Stimulated activated naive CD8-positive, alpha-beta T cell treated with anti-CD3 and anti-CD28 coated beads, Interleukin-15, Interleukin-2, amounts not matched to agents 100 ng/mL and 50 ng/mL, for 24 hours (primary cell): Measurements from ENCODE around the gene GSC2.

ENCODE experiments used
- H3K27ac Mint-ChIP-seq: one replicate; pipeline ENCODE4 v1.8.0; 2021; ENCODE audit warnings: mild to moderate bottlenecking, mixed read lengths
- H3K27me3 Mint-ChIP-seq: one replicate; pipeline ENCODE4 v1.8.0; 2021; ENCODE audit warnings: mixed read lengths
- H3K36me3 Mint-ChIP-seq: one replicate; pipeline ENCODE4 v1.8.0; 2021; ENCODE audit warnings: low read depth, mixed read lengths
- H3K4me1 Mint-ChIP-seq: one replicate; pipeline ENCODE4 v1.8.0; 2021; ENCODE audit warnings: low read depth, mixed read lengths
- H3K4me3 Mint-ChIP-seq: one replicate; pipeline ENCODE4 v1.8.0; 2021; ENCODE audit warnings: mild to moderate bottlenecking, mixed read lengths
- H3K9me3 Mint-ChIP-seq: one replicate; pipeline ENCODE4 v1.8.0; 2021; ENCODE audit warnings: mixed read lengths

Gene GSC2

GRCh38 chr22:19110646-19111045 lies 39.4 kb downstream of the GSC2 start:
- Mint-ChIP-seq H3K27ac (peak overlapping the region; percentile 33), H3K4me3 (no peak overlapping the region), H3K4me1 (peaks cover 74% of the 10 kb centered on the region)

GRCh38 chr22:19110064-19110458 lies 40.0 kb downstream of the GSC2 start:
- Mint-ChIP-seq H3K4me1 (peaks cover 70% of the 10 kb centered on the region), H3K4me3 (peak overlapping the region; percentile 33)

More at GRCh38 chr22:19110646-19111045, 39.4 kb downstream of the GSC2 start:
- Mint-ChIP-seq H3K36me3 (no peaks in the 10 kb centered on the region), H3K9me3 (no peaks in the 10 kb centered on the region), H3K27me3 (no peaks in the 10 kb centered on the region)

GRCh38 chr22:19109198-19110063 lies 40.7 kb downstream of the GSC2 start:
- peak overlapping the region; percentile 45 for H3K27ac Mint-ChIP-seq
- no peaks in the 10 kb centered on the region for H3K9me3 Mint-ChIP-seq
- no peaks in the 10 kb centered on the region for H3K36me3 Mint-ChIP-seq
- H3K27me3 Mint-ChIP-seq = no peaks in the 10 kb centered on the region
- peaks cover 67% of the 10 kb centered on the region for H3K4me1 Mint-ChIP-seq
- peak overlapping the region; percentile 33 for H3K4me3 Mint-ChIP-seq

More at GRCh38 chr22:19110064-19110458, 40.0 kb downstream of the GSC2 start:
- Mint-ChIP-seq H3K27me3 (no peaks in the 10 kb centered on the region), H3K27ac (peak overlapping the region; percentile 28), H3K9me3 (no peaks in the 10 kb centered on the region), H3K36me3 (no peaks in the 10 kb centered on the region)

- Mint-ChIP-seq H3K27me3 (no peaks in the 10 kb centered on the region), H3K36me3 (no peaks in the 10 kb centered on the region), H3K9me3 (no peaks in the 10 kb centered on the region), H3K27ac (peak overlapping the region; percentile 45), H3K4me3 (no peak overlapping the region), H3K4me1 (peaks cover 73% of the 10 kb centered on the region)
Measured at GRCh38 chr22:19108807-19109197, 41.3 kb downstream of the GSC2 start.

GRCh38 chr22:19107730-19108074 lies 42.4 kb downstream of the GSC2 start:
- Mint-ChIP-seq H3K27ac (no peak overlapping the region), H3K27me3 (no peaks in the 10 kb centered on the region), H3K36me3 (no peaks in the 10 kb centered on the region), H3K9me3 (no peaks in the 10 kb centered on the region), H3K4me1 (peaks cover 67% of the 10 kb centered on the region), H3K4me3 (no peak overlapping the region)

GRCh38 chr22:19106886-19107729 lies 43.0 kb downstream of the GSC2 start:
- Mint-ChIP-seq H3K27ac (no peak overlapping the region), H3K9me3 (no peaks in the 10 kb centered on the region), H3K36me3 (peaks cover 1% of the 10 kb centered on the region), H3K4me1 (peaks cover 63% of the 10 kb centered on the region), H3K27me3 (no peaks in the 10 kb centered on the region), H3K4me3 (no peak overlapping the region)

GRCh38 chr22:19105867-19106802 lies 44.0 kb downstream of the GSC2 start:
- Mint-ChIP-seq H3K4me1 (peaks cover 59% of the 10 kb centered on the region), H3K27ac (no peak overlapping the region), H3K27me3 (no peaks in the 10 kb centered on the region), H3K36me3 (peaks cover 4% of the 10 kb centered on the region), H3K4me3 (no peak overlapping the region), H3K9me3 (no peaks in the 10 kb centered on the region)

GRCh38 chr22:19105456-19105855 lies 44.6 kb downstream of the GSC2 start:
- H3K4me1 Mint-ChIP-seq = peaks cover 56% of the 10 kb centered on the region
- H3K27ac Mint-ChIP-seq = no peak overlapping the region
- no peaks in the 10 kb centered on the region for H3K27me3 Mint-ChIP-seq
- H3K9me3 Mint-ChIP-seq = no peaks in the 10 kb centered on the region
- H3K4me3 Mint-ChIP-seq = no peak overlapping the region
- peaks cover 4% of the 10 kb centered on the region for H3K36me3 Mint-ChIP-seq

- peaks cover 48% of the 10 kb centered on the region for H3K4me1 Mint-ChIP-seq
- no peak overlapping the region for H3K27ac Mint-ChIP-seq
- peaks cover 4% of the 10 kb centered on the region for H3K36me3 Mint-ChIP-seq
Measured at GRCh38 chr22:19103880-19104821, 45.9 kb downstream of the GSC2 start.

GRCh38 chr22:19098157-19098556 lies 51.9 kb downstream of the GSC2 start:
- H3K4me3 Mint-ChIP-seq = no peak overlapping the region
- H3K9me3 Mint-ChIP-seq = no peaks in the 10 kb centered on the region
- H3K4me1 Mint-ChIP-seq = peaks cover 12% of the 10 kb centered on the region
- H3K27ac Mint-ChIP-seq = peak overlapping the region; percentile 63
- H3K36me3 Mint-ChIP-seq = peaks cover 15% of the 10 kb centered on the region
- H3K27me3 Mint-ChIP-seq = no peaks in the 10 kb centered on the region

More at GRCh38 chr22:19103880-19104821, 45.9 kb downstream of the GSC2 start:
- H3K27me3 Mint-ChIP-seq = no peaks in the 10 kb centered on the region
- no peaks in the 10 kb centered on the region for H3K9me3 Mint-ChIP-seq
- no peak overlapping the region for H3K4me3 Mint-ChIP-seq

GRCh38 chr22:19097518-19097917 lies 52.6 kb downstream of the GSC2 start:
- Mint-ChIP-seq H3K4me1 (peaks cover 12% of the 10 kb centered on the region), H3K27me3 (no peaks in the 10 kb centered on the region), H3K36me3 (peaks cover 15% of the 10 kb centered on the region), H3K9me3 (no peaks in the 10 kb centered on the region), H3K27ac (no peak overlapping the region), H3K4me3 (no peak overlapping the region)
